Brain microvascular endothelial cell (primary cell): ENCODE measurements around the gene CCM2L.

Source experiments
- DNase-seq: peaks from one replicate; pipeline ENCODE4 v3.0.0-alpha.2; 2020
- H3K27ac ChIP-seq: fragments of 250-450 bp; sonication (Bioruptor Pico); 2 replicates; pipeline ENCODE4 v1.5.1; 2020; ENCODE audit warnings: mild to moderate bottlenecking, moderate library complexity
- H3K27me3 ChIP-seq: fragments of 250-450 bp; sonication (Bioruptor Pico); replicated peaks from 2 replicates; pipeline ENCODE4 v1.5.1; 2020; ENCODE audit warnings: mild to moderate bottlenecking
- H3K36me3 ChIP-seq: fragments of 250-450 bp; sonication (Bioruptor Pico); replicated peaks from 2 replicates; pipeline ENCODE4 v1.5.1; 2020; ENCODE audit warnings: mild to moderate bottlenecking
- H3K4me3 ChIP-seq: 2 replicates; pipeline ENCODE4 v1.5.1; 2011; ENCODE audit warnings: low read depth, mild to moderate bottlenecking, control low read depth, low read length, moderate library complexity
- in situ Hi-C: cut with HindIII; loops from 2 replicates; pipeline ENCODE4 v1.10.0; 2017; ENCODE audit warnings: low sequenced_read_pairs, low pct_ligation_motif_present
- TF ChIP-seq, protein P1 (sequence below): IDR thresholded peaks from 2 replicates; pipeline ENCODE4 v1.5.1; 2011; ENCODE audit warnings: low read depth, mild to moderate bottlenecking, moderate library complexity, low read length, control low read depth, inconsistent platforms; ENCODE audit errors: missing control alignments

The CCM2L gene

DNA sequence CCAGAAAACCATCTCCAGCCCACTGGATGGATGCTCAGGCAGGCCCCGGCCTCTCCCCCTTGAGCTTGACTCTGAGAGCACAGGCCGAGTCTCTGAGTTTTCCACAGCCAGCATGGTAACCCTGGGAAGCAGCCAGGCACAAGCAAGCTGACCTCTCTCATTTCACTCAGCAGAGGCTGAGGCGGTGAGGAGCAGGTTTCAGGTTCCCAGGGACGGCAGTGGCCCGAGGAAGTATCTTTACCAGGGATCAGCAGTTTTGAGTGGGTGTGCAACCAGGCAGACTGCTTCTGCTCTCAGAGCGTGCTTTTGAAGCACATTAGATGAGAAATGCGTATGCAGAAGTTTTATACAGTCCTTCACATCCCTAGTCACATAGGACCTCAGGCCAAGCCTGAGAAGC is 54.4 kb downstream of the CCM2L start:
- in situ Hi-C loops, result no loop called here
- TF ChIP-seq, protein P1, sequence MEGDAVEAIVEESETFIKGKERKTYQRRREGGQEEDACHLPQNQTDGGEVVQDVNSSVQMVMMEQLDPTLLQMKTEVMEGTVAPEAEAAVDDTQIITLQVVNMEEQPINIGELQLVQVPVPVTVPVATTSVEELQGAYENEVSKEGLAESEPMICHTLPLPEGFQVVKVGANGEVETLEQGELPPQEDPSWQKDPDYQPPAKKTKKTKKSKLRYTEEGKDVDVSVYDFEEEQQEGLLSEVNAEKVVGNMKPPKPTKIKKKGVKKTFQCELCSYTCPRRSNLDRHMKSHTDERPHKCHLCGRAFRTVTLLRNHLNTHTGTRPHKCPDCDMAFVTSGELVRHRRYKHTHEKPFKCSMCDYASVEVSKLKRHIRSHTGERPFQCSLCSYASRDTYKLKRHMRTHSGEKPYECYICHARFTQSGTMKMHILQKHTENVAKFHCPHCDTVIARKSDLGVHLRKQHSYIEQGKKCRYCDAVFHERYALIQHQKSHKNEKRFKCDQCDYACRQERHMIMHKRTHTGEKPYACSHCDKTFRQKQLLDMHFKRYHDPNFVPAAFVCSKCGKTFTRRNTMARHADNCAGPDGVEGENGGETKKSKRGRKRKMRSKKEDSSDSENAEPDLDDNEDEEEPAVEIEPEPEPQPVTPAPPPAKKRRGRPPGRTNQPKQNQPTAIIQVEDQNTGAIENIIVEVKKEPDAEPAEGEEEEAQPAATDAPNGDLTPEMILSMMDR, result no peak
- no peaks in the 10 kb centered on the region for H3K27me3 ChIP-seq
- no peak overlapping the region for H3K27ac ChIP-seq
- no peaks in the 10 kb centered on the region for H3K36me3 ChIP-seq
- DNase-seq, result no peak
- no peak overlapping the region for H3K4me3 ChIP-seq

GRCh38 chr20:32067234-32067821 is 57.1 kb downstream of the CCM2L start:
- peak; percentile 85 for DNase-seq
- Histone ChIP-seq H3K36me3 (no peaks in the 10 kb centered on the region), H3K4me3 (no peak overlapping the region), H3K27me3 (no peaks in the 10 kb centered on the region), H3K27ac (peak overlapping the region; percentile 26)
- TF ChIP-seq, protein P1, result no peak
- in situ Hi-C loops, result no loop called here

DNA sequence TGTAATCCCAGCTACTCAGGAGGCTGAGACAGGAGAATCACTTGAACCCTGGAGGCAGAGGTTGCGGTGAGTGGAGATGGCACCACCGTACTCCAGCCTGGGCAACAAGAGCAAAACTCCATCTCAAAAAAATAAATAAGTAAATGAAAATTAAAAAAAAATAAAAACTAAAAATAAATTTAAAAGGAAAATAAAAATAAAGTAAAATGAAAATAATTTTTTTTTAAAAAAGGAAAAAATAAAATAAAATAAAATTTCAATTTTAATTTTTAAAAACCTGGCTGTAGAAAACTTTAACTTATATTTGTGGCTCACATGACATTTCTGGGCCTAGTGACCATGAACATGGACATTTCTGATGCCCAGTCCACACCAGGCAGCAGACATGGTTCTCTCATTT is 57.9 kb downstream of the CCM2L start:
- H3K4me3 ChIP-seq, result no peak overlapping the region
- DNase-seq, result no peak
- no peak overlapping the region for H3K27ac ChIP-seq
- in situ Hi-C loops, result no loop called here
- TF ChIP-seq, protein P1, result no peak
- no peaks in the 10 kb centered on the region for H3K36me3 ChIP-seq
- no peaks in the 10 kb centered on the region for H3K27me3 ChIP-seq

DNA sequence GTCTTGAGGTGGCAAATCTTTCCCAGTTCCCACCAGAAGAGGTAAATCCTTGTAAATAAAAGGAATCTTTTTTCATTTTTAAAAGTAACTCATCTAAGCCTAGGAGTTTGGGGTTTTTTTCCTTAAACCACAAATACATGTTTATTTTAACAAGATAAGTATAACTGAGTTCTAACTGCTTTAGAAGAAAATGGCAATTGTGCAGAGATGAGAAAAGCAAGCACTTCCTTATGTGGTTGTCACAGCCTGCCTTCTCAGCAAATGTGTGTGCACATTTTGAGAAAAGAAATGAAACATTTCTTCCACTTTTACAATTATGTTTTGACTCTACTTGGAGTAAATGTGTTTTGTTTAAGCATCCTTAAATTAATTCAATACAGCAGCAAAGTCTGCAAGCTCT is 59.5 kb downstream of the CCM2L start:
- H3K36me3 ChIP-seq, result no peaks in the 10 kb centered on the region
- TF ChIP-seq, protein P1, result no peak
- in situ Hi-C loops, result no loop called here
- no peak overlapping the region for H3K4me3 ChIP-seq
- no peaks in the 10 kb centered on the region for H3K27me3 ChIP-seq
- no peak for DNase-seq
- H3K27ac ChIP-seq, result no peak overlapping the region

GRCh38 chr20:32070282-32070681 is 60.0 kb downstream of the CCM2L start:
- no peaks in the 10 kb centered on the region for H3K27me3 ChIP-seq
- TF ChIP-seq, protein P1, result no peak
- in situ Hi-C loops, result no loop called here
- no peak overlapping the region for H3K4me3 ChIP-seq
- no peak for DNase-seq
- H3K27ac ChIP-seq, result no peak overlapping the region
- H3K36me3 ChIP-seq, result no peaks in the 10 kb centered on the region

- in situ Hi-C loops, result no loop called here
- no peaks in the 10 kb centered on the region for H3K36me3 ChIP-seq
- H3K27ac ChIP-seq, result no peak overlapping the region
- H3K27me3 ChIP-seq, result no peaks in the 10 kb centered on the region
- no peak overlapping the region for H3K4me3 ChIP-seq
- TF ChIP-seq, protein P1, result no peak
- no peak for DNase-seq
Observed at GRCh38 chr20:32070690-32071213, 60.5 kb downstream of the CCM2L start.
